Astrocyte (in vitro differentiated cells and primary cell): ENCODE measurements around the gene C6orf47.

ENCODE experiments used
- EZH2 ChIP-seq: IDR thresholded peaks from 2 replicates; pipeline ENCODE4 v1.6.1; 2012; ENCODE audit warnings: mild to moderate bottlenecking, low read length, inconsistent platforms; ENCODE audit not compliant: insufficient read depth
- TF ChIP-seq, protein P1 (sequence below): IDR thresholded peaks from 2 replicates; pipeline ENCODE4 v1.5.1; 2011; ENCODE audit warnings: low read depth, mild to moderate bottlenecking, inconsistent platforms, low read length, moderate library complexity; ENCODE audit not compliant: insufficient read depth

DNA sequence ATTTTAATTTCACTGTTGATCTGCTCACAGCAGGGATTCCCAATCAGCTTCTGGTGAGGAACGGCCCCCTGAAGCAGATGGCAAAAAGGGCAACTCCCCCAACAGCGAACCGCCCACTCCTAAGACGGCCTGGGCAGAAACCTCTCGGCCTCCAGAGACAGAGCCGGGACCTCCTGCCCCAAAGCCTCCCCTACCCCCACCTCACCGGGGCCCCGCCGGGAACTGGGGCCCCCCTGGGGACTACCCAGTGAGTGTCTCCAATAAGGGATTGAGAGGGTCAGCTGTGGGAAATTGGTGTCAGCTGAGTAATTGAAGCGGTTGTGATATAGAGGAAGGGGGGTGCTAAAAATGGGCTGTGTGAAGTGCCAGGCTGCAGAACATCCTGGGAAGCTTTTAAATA lies 33.6 kb downstream of the C6orf47 start:
- TF ChIP-seq, protein P1, sequence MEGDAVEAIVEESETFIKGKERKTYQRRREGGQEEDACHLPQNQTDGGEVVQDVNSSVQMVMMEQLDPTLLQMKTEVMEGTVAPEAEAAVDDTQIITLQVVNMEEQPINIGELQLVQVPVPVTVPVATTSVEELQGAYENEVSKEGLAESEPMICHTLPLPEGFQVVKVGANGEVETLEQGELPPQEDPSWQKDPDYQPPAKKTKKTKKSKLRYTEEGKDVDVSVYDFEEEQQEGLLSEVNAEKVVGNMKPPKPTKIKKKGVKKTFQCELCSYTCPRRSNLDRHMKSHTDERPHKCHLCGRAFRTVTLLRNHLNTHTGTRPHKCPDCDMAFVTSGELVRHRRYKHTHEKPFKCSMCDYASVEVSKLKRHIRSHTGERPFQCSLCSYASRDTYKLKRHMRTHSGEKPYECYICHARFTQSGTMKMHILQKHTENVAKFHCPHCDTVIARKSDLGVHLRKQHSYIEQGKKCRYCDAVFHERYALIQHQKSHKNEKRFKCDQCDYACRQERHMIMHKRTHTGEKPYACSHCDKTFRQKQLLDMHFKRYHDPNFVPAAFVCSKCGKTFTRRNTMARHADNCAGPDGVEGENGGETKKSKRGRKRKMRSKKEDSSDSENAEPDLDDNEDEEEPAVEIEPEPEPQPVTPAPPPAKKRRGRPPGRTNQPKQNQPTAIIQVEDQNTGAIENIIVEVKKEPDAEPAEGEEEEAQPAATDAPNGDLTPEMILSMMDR: no peak
- no peak for TF ChIP-seq EZH2
